GM19099 (cell line): ENCODE results near the gene MECP2.
A peak's percentile ranks its signal among the peaks of the same experiment; 100 is the strongest.

Experiments used
- POLR2A ChIP-seq: IDR thresholded peaks from 3 replicates; pipeline ENCODE4 v1.6.1; 2011; ENCODE audit warnings: low read depth; ENCODE audit not compliant: insufficient read length; ENCODE audit errors: extremely low read depth

The MECP2 gene

GRCh38 chrX:154123241-154124219 is 26.0 kb upstream of the MECP2 start:
- TF ChIP-seq POLR2A = no peak

GRCh38 chrX:154121961-154122360 is 24.4 kb upstream of the MECP2 start:
- TF ChIP-seq POLR2A = no peak

GRCh38 chrX:154121207-154121606 is 23.7 kb upstream of the MECP2 start:
- TF ChIP-seq POLR2A = no peak

- no peak for TF ChIP-seq POLR2A
Observed at GRCh38 chrX:154120567-154120966, 23.1 kb upstream of the MECP2 start.

GRCh38 chrX:154117566-154117965 is 20.0 kb upstream of the MECP2 start:
- TF ChIP-seq POLR2A = no peak

- TF ChIP-seq POLR2A = no peak
Observed at GRCh38 chrX:154116426-154117211, 19.1 kb upstream of the MECP2 start.

GRCh38 chrX:154115750-154116149 is 18.2 kb upstream of the MECP2 start:
- no peak for TF ChIP-seq POLR2A

GRCh38 chrX:154115071-154115470 is 17.6 kb upstream of the MECP2 start:
- no peak for TF ChIP-seq POLR2A

GRCh38 chrX:154114652-154115051 is 17.1 kb upstream of the MECP2 start:
- TF ChIP-seq POLR2A = no peak

GRCh38 chrX:154113729-154114128 is 16.2 kb upstream of the MECP2 start:
- no peak for TF ChIP-seq POLR2A

- no peak for TF ChIP-seq POLR2A
Observed at GRCh38 chrX:154098551-154098950, 1.0 kb upstream of the MECP2 start.

GRCh38 chrX:154097003-154097588 is 421 bp downstream of the MECP2 start:
- peak; percentile 40 for TF ChIP-seq POLR2A

GRCh38 chrX:154096140-154097002 is 1.1 kb downstream of the MECP2 start:
- TF ChIP-seq POLR2A = peak; percentile 3

- TF ChIP-seq POLR2A = no peak
Observed at GRCh38 chrX:154094833-154095232, 2.7 kb downstream of the MECP2 start.
